Glutamatergic neuron (in vitro differentiated cells): ENCODE results near the gene KRTAP4-4. TPM values are rescaled to one million over a fixed set of nuclear protein-coding genes. Genes with fewer than 3 reads are reported as not detected.

Experiments
- DNase-seq: peaks from one replicate; pipeline ENCODE4 v3.0.0; 2022
- H3K27ac Mint-ChIP-seq: one replicate; pipeline ENCODE4 v1.8.0; 2020; ENCODE audit warnings: mild to moderate bottlenecking, mixed read lengths, inconsistent platforms; ENCODE audit not compliant: unreplicated experiment
- H3K27me3 Mint-ChIP-seq: one replicate; pipeline ENCODE4 v1.8.0; 2020; ENCODE audit warnings: mild to moderate bottlenecking, moderate library complexity, mixed read lengths, inconsistent platforms; ENCODE audit not compliant: unreplicated experiment
- H3K36me3 Mint-ChIP-seq: one replicate; pipeline ENCODE4 v1.8.0; 2020; ENCODE audit warnings: mild to moderate bottlenecking, mixed read lengths, inconsistent platforms; ENCODE audit not compliant: unreplicated experiment
- H3K4me1 Mint-ChIP-seq: one replicate; pipeline ENCODE4 v1.8.0; 2020; ENCODE audit warnings: mild to moderate bottlenecking, low read depth, mixed read lengths, inconsistent platforms; ENCODE audit not compliant: unreplicated experiment
- H3K4me3 Mint-ChIP-seq: one replicate; pipeline ENCODE4 v1.8.0; 2020; ENCODE audit warnings: mild to moderate bottlenecking, mixed read lengths, inconsistent platforms; ENCODE audit not compliant: unreplicated experiment
- H3K9me3 Mint-ChIP-seq: one replicate; pipeline ENCODE4 v1.8.0; 2020; ENCODE audit warnings: mild to moderate bottlenecking, moderate library complexity, mixed read lengths, inconsistent platforms; ENCODE audit not compliant: unreplicated experiment
- total RNA-seq: library from RNA; stranded (reverse); fragmentation: NEBNext Ultra II Directional; extraction: Animal tissue kit (Norgen Biotek cat#: 25700); gene quantifications from one replicate; pipeline ENCODE4 v1.2.1, GENCODE V29; 2021; ENCODE audit not compliant: unreplicated experiment
- TF ChIP-seq, protein P1 (sequence below): fragments of 200-600 bp; sonication (generic); IDR thresholded peaks from one replicate; pipeline ENCODE4 v1.5.0; 2021; ENCODE audit not compliant: partially characterized antibody, unreplicated experiment

Gene KRTAP4-4
- total RNA-seq, 1 donor from 2014 or later: not detected

DNA sequence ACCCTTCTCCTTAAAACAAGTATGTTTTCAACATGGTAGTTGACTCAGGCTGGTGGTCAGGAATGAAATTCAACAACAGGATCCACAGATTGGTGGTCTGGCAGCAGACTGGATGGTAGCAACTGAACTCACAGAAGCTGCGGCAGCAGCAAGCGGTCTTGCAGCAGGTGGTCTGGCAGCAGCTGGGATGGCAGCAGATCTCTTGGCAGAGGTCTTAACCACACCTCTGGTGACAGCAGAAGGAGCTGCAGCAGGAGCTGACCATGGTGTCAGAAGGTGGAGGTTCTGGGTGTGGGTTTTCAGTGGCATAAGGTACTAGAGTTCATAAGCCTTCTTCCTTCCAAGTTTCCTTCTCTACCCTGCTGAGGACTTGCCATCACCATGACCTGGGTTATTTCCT is 26.3 kb upstream of the KRTAP4-4 start:
- peaks cover 5% of the 10 kb centered on the region for H3K36me3 Mint-ChIP-seq

DNA sequence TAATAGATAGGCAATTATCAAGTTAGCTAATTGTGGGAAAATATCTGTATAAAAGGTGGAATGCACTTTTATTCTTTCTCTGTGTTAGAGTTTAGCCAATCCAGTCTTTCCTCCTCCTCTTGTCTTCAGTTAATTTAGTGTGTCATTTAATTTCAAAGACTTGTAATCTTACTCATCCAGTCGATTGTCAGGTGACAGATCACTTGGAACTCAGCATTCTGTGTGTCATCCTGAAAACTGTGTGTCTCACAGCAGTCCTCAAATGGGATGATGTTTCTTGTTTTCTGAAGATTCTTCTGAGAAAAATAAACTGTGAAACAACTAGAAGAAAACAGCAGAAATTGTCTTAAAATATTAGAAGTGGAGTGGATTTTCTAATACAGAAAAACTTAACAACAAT is 24.5 kb upstream of the KRTAP4-4 start:
- H3K9me3 Mint-ChIP-seq: peaks cover 12% of the 10 kb centered on the region
- no peaks in the 10 kb centered on the region for H3K36me3 Mint-ChIP-seq
- H3K27ac Mint-ChIP-seq: no peak overlapping the region
- no peak for DNase-seq
- TF ChIP-seq, protein P1, sequence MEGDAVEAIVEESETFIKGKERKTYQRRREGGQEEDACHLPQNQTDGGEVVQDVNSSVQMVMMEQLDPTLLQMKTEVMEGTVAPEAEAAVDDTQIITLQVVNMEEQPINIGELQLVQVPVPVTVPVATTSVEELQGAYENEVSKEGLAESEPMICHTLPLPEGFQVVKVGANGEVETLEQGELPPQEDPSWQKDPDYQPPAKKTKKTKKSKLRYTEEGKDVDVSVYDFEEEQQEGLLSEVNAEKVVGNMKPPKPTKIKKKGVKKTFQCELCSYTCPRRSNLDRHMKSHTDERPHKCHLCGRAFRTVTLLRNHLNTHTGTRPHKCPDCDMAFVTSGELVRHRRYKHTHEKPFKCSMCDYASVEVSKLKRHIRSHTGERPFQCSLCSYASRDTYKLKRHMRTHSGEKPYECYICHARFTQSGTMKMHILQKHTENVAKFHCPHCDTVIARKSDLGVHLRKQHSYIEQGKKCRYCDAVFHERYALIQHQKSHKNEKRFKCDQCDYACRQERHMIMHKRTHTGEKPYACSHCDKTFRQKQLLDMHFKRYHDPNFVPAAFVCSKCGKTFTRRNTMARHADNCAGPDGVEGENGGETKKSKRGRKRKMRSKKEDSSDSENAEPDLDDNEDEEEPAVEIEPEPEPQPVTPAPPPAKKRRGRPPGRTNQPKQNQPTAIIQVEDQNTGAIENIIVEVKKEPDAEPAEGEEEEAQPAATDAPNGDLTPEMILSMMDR: no peak
- peaks cover 6% of the 10 kb centered on the region for H3K27me3 Mint-ChIP-seq
- H3K4me1 Mint-ChIP-seq: no peaks in the 10 kb centered on the region
- H3K4me3 Mint-ChIP-seq: no peak overlapping the region

More for the DNA sequence above, 26.3 kb upstream of the KRTAP4-4 start:
- H3K27ac Mint-ChIP-seq: no peak overlapping the region
- peaks cover 16% of the 10 kb centered on the region for H3K9me3 Mint-ChIP-seq
- peaks cover 10% of the 10 kb centered on the region for H3K27me3 Mint-ChIP-seq
- peaks cover 1% of the 10 kb centered on the region for H3K4me1 Mint-ChIP-seq
- TF ChIP-seq, protein P1: no peak
- no peak overlapping the region for H3K4me3 Mint-ChIP-seq
- DNase-seq: no peak

DNA sequence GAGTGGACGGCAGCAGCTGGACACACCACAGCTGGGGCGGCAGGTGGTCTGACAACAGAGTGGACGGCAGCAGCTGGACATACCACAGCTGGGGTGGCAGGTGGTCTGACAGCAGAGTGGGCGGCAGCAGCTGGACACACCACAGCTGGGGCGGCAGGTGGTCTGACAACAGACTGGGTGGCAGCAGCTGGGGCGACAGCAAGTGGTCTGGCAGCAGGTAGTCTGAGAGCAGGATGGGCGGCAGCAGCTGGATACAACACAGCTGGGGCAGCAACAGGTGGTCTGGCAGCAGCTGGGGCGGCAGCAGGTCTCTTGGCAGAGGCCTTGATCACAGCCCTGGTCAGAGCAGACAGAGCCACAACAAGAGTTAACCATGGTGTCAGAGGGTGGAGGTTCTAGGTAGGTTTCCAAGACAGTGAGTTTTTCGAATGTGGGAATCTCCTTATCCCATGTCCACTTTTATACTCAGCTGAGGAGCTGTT is 24.0 kb upstream of the KRTAP4-4 start, which contains the start of gene KRTAP4-1:
TSS of gene KRTAP4-1 (minus strand) at position 432 of the 482 bp plus-strand sequence. CDS start at position 375, 57 bp downstream.
- peak; percentile 31 for DNase-seq
- Mint-ChIP-seq H3K9me3 (peaks cover 12% of the 10 kb centered on the region), H3K4me3 (no peak within 1 kb of the TSS), H3K27me3 (peaks cover 6% of the 10 kb centered on the region), H3K4me1 (no peaks in the 10 kb centered on the region), H3K36me3 (no peaks in the 10 kb centered on the region), H3K27ac (peak within 1 kb of the TSS; percentile 68)
- TF ChIP-seq, protein P1: no peak

DNA sequence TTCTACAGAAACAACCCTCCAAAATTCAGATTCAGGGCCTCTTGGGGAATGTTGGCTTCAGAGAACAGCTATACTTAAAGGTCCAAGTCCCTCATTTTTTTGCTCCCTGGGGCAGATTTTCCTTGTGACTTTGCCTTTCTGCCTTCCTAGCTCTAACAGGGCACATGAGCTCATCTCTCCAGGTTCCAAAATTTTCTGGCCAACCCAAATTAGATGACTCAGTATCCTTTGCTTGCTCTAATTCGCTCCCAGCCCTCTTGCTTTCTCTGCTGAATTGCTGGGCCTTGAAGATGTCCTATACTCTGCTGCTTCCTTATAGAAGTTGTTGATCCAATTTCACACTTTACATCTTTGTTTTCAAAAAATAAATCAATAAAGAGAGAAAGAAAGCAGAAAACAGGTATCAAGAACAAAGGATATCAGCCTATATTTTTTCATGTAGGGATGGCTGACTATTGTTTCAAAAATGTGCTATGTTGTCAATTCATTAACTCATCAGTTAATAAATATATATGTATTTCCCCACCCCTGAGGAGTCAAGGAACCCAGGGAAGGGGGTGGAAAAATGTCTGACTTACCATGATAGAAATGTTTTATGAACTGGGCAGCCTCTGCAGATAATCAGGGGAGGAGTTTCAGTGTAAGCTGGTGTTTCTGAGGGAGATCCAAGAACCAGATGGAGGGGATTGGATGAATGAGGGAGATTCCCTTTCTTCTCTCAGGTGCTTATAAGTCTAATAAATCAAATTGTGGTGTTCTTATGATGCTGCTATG is 18.5 kb upstream of the KRTAP4-4 start:
- Mint-ChIP-seq H3K27me3 (peaks cover 4% of the 10 kb centered on the region), H3K27ac (no peak overlapping the region), H3K4me3 (no peak overlapping the region), H3K9me3 (peaks cover 7% of the 10 kb centered on the region), H3K4me1 (no peaks in the 10 kb centered on the region), H3K36me3 (peaks cover 5% of the 10 kb centered on the region)
- TF ChIP-seq, protein P1: no peak
- DNase-seq: no peak

DNA sequence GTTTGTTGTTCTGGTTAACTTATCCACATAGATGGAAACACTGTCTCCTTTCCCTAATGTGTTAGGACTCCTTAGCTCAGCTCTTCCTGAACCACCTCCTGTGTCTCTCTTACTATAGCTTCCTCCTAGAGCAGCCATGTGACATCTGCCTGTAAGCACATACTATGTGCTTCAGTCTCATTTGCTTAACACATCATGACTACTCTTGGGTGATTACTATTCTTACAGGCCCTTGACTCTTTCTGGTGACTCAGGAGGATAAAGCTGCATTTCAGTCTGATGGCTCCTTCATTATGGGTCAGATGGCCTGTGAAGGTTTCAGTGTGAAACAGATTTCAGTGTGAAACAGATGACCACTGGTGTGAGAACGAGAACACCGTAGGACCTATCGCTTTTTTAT is 17.8 kb upstream of the KRTAP4-4 start:
- DNase-seq: no peak
- peaks cover 4% of the 10 kb centered on the region for H3K27me3 Mint-ChIP-seq
- H3K27ac Mint-ChIP-seq: no peak overlapping the region
- peaks cover 6% of the 10 kb centered on the region for H3K9me3 Mint-ChIP-seq
- H3K4me3 Mint-ChIP-seq: no peak overlapping the region
- TF ChIP-seq, protein P1: no peak
- H3K36me3 Mint-ChIP-seq: peaks cover 5% of the 10 kb centered on the region
- no peaks in the 10 kb centered on the region for H3K4me1 Mint-ChIP-seq
